GM21390 (cell line): ENCODE measurements around the gene KLF16.
A peak's percentile ranks its signal among the peaks of the same experiment; 100 is the strongest.
"Not testable (repeated sequence)": the region's sequence is repeated elsewhere in the genome, so short reads cannot be mapped to it uniquely, and the experiment has no call there.

Experiments used
- ATAC-seq: cut with Tn5 transposase; IDR thresholded peaks from one replicate; pipeline ENCODE4 v1.9.1; 2021; ENCODE audit not compliant: unreplicated experiment

KLF16 gene

GRCh38 chr19:1884719-1885334 lies 21.4 kb upstream of the KLF16 start:
- peak; percentile 13 for ATAC-seq

- ATAC-seq: no peak
Observed at GRCh38 chr19:1884291-1884718, 20.9 kb upstream of the KLF16 start.

GRCh38 chr19:1883784-1884183 lies 20.4 kb upstream of the KLF16 start:
- no peak for ATAC-seq

- ATAC-seq: no peak
Observed at GRCh38 chr19:1882786-1883692, 19.7 kb upstream of the KLF16 start.

DNA sequence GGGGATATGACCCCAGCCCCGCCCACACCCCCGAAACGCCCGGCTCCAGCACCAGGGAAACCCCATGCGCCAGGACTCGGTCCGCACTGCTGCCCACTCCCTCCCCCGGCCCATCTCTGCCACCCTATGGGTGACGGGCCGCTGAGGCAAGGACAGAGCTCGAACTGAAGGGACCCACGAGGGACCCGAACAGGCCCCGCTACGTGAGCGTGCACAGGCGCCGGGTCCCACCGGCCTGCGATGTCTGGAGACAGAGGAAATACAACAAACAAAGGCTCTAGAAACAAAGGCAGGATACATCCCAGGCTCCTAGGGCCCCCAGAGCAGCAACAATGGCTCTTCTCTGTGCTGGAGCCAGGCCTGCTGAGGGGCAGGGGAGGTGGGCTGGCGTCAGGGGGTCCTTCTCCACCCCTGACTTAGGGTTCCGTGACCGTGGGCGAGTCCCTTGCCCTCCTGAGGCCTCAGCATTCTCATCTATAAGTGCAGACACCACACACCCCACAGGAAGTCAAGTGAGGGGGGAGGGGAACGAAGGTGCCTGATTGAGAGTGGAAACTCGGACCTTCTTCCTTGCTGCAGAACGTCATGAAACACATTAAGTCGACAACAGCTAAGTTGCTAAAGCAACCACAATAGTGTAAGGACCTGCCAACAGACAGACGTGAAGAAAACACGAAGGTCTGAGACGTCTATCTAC lies 18.9 kb upstream of the KLF16 start:
- ATAC-seq: no peak

DNA sequence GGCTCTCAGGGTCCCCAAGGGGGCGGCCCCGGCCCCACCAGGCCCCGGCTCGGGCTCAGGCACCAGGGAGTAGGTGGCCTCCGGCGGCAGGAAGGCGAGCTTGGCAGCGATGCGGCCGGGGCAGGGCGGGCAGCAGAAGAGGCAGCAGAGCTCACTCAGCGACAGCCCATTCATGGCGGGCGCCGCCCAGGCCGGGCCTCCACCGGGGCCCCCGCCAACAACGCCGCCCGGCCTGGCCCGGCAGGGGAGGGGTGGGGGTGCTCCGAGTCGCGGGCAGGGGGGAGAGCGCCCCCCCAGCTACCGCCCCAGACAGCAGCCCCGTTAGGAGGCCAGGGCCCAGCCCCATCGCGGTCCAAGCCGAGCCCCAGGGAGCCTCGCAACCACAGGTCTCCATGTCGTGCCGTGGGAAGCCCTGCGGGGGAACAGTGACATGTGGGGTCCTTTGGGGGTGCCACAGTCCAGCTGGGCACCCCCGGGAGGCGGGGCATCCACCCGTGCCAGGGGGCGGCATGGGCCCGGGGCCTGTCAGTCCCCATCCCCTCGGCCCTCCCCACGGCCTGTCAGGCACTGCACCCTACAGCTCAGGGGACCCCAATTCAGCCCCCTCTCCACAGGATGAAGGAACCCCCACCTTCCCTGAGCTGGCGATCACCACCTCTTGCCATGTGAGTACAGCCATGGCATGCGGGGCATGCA lies 18.2 kb upstream of the KLF16 start:
- not testable (repeated sequence) for ATAC-seq

- ATAC-seq: no peak
Observed at GRCh38 chr19:1880611-1881392, 17.4 kb upstream of the KLF16 start.

GRCh38 chr19:1879982-1880381 lies 16.6 kb upstream of the KLF16 start:
- not testable (repeated sequence) for ATAC-seq

DNA sequence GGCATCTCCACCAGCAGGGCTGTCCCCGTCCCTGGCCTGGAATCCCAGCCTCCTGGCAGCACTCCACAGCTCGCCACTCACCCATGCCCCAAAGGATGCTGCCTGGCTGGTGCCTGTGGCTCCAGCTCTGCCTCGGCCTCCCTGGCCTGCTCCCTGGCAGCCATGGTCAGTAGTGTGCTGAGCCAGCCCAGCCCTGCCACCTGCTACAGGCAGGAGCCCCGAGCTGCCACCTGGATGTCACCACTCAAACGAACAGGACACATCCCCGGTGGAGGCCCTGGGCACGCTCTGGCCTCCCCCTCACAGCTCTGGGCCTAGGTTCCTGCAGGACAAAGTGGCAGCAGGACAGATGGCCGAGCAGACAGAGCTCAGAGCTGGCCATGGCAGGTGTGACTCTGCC lies 15.2 kb upstream of the KLF16 start:
- not testable (repeated sequence) for ATAC-seq

GRCh38 chr19:1877280-1877660 lies 13.9 kb upstream of the KLF16 start:
- ATAC-seq: not testable (repeated sequence)

- ATAC-seq: not testable (repeated sequence)
Observed at GRCh38 chr19:1876496-1877279, 13.3 kb upstream of the KLF16 start.

DNA sequence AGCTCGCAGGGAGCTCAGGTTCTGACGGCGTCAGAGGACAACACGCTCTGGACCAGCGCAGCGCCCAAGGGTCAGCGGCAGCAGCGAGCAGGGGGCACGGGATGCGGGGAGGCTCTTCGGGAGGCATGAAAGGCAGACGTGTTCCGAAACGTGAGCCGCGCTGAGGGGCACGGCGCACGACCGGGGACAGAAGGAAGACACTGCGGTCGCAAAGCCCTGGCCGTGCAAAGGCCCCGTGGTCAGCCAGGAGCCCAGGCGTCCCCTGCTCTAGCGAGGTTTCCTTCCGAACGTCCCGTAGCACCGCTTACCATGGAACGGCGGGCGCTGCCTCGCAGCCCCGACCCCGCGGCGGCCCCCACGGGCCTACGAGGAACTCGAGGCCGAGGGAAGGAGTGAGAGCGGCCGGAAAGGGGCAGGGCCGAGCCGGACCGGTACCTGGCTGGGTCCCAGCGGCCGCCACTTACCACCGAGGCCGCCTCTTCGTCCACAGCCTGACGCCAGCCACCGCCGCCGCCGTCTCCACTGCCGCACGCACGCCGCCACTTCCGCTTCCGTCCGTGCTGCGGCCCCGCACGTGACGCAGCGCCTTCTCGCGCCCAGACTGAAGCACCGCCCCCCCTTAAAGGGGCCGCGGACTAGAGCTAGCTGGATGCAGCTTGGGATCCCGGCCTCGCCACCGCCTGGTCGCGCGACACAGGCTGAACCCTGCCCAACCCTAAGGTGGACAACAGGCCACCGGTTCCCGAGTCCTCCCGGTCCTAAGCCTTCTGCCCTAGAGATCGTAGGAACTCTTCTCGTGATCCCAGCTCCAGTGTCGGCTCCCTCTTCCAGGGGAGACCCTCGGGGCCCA lies 12.5 kb upstream of the KLF16 start:
- ATAC-seq: peak; percentile 83

DNA sequence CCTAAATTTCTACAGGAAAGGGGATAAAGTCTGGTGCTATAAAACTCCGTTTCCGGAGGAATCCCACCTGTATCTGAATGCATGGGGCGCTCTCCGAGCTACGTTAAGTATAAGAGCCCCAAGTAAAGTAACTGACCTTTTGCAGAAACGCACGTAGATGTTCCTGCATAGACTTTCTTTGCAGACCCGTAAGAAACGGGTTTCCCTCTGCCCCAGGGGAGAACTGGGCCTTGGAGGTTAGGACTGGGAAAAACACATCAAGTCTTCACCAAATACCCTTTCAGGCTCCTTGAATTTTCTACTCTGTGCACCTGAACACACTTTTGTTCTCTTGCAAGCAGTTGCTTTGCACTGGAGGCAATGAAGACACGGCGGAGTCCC lies 11.9 kb upstream of the KLF16 start:
- not testable (repeated sequence) for ATAC-seq

- ATAC-seq: no peak
Observed at GRCh38 chr19:1874554-1875185, 11.3 kb upstream of the KLF16 start.

- no peak for ATAC-seq
Observed at GRCh38 chr19:1873524-1874473, 10.4 kb upstream of the KLF16 start.

GRCh38 chr19:1872807-1873523 lies 9.6 kb upstream of the KLF16 start:
- no peak for ATAC-seq
